K562 (cell line): Measurements from ENCODE around the gene PDCD1.

ENCODE experiments used
- ILK ChIP-seq: fragments of 450-650 bp; IDR thresholded peaks from 2 replicates; pipeline ENCODE4 v1.6.1; 2016; ENCODE audit warnings: missing genetic modification characterization, low read depth, mild to moderate bottlenecking, missing compliant biosample characterization, moderate library complexity, borderline replicate concordance
- KAT2B ChIP-seq: IDR thresholded peaks from one replicate; pipeline ENCODE4 v1.6.1; 2012; ENCODE audit warnings: low read depth, mild to moderate bottlenecking, control low read depth, inconsistent platforms, low read length, moderate library complexity
- POLR2AphosphoS5 ChIP-seq: IDR thresholded peaks from 2 replicates; pipeline ENCODE4 v1.6.1; 2011; ENCODE audit warnings: mild to moderate bottlenecking, low read depth, low read length, moderate library complexity; ENCODE audit not compliant: control insufficient read depth, insufficient read depth
- POU5F1 ChIP-seq: fragments of 150-350 bp; IDR thresholded peaks from 2 replicates; pipeline ENCODE4 v1.6.1; 2014; ENCODE audit warnings: borderline replicate concordance, low read length, low read depth, mild to moderate bottlenecking; ENCODE audit not compliant: partially characterized antibody
- TAF1 ChIP-seq: IDR thresholded peaks from 2 replicates; pipeline ENCODE4 v1.6.1; 2011; ENCODE audit warnings: mild to moderate bottlenecking, low read length, moderate library complexity; ENCODE audit not compliant: insufficient read depth, control insufficient read depth, severe bottlenecking; ENCODE audit errors: extremely low read depth
- ZNF407 ChIP-seq: fragments of 450-650 bp; IDR thresholded peaks from 2 replicates; pipeline ENCODE4 v1.6.1; 2016; ENCODE audit warnings: low read depth
- TF ChIP-seq, protein P1 (sequence below): sonication (generic); formaldehyde crosslinking; IDR thresholded peaks from 2 replicates; pipeline ENCODE4 v1.8.0; 2022; ENCODE audit warnings: missing genetic modification reagents, mild to moderate bottlenecking, borderline replicate concordance

DNA sequence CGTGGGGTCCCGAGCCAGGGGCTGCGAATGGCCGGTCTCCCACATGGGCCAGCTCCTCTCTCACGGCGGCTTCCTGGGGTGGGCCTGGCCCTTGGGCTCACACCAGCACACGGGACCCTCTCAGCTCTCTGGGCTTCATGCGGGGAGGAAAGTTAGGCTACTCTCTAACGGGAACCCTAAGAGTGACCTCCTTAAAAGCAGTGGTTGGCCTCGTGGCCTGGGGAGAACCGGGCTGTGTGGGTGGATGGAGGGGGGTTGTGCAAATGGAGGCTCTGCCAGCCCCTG lies 36.7 kb upstream of the PDCD1 start:
- TF ChIP-seq POU5F1 (no peak), TAF1 (no peak), POLR2AphosphoS5 (no peak), KAT2B (no peak), ILK (tag) (no peak), ZNF407 (no peak)
- TF ChIP-seq, protein P1, sequence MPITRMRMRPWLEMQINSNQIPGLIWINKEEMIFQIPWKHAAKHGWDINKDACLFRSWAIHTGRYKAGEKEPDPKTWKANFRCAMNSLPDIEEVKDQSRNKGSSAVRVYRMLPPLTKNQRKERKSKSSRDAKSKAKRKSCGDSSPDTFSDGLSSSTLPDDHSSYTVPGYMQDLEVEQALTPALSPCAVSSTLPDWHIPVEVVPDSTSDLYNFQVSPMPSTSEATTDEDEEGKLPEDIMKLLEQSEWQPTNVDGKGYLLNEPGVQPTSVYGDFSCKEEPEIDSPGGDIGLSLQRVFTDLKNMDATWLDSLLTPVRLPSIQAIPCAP (CRISPR knock-in tag) = no peak
